Large intestine (tissue), 3 donors: ENCODE measurements around the gene INSRR. TPM values are rescaled to one million over a fixed set of nuclear protein-coding genes. Genes with fewer than 3 reads are reported as not detected.

Source experiments
- DNase-seq, 2 donors: peaks; one replicate each; pipeline versions ENCODE4 v3.0.0 to v3.0.0-alpha.2; 2013
- H3K27ac ChIP-seq: one replicate; pipeline ENCODE4 v1.5.1; 2013; ENCODE audit warnings: low read length
- H3K27me3 ChIP-seq: 2 replicates; pipeline ENCODE4 v1.6.1; 2013; ENCODE audit warnings: low read length; ENCODE audit not compliant: control insufficient read depth, insufficient read depth
- H3K36me3 ChIP-seq: 2 replicates; pipeline ENCODE4 v1.6.1; 2013; ENCODE audit warnings: low read length; ENCODE audit not compliant: control insufficient read depth, insufficient read depth
- H3K4me1 ChIP-seq: one replicate; pipeline ENCODE4 v1.6.1; 2013; ENCODE audit warnings: low read length; ENCODE audit not compliant: control insufficient read depth, insufficient read depth
- H3K4me3 ChIP-seq: one replicate; pipeline ENCODE4 v1.5.1; 2013; ENCODE audit warnings: low read length
- H3K9me3 ChIP-seq: one replicate; pipeline ENCODE4 v1.6.1; 2013; ENCODE audit warnings: mild to moderate bottlenecking, low read depth, low read length, moderate library complexity; ENCODE audit not compliant: control insufficient read depth
- WGBS: methylation state at CpG from one replicate; pipeline ENCODE4 v1.1.5; 2013; ENCODE audit warnings: low lambda C conversion rate; ENCODE audit not compliant: insufficient coverage; 5-methylcytosine and 5-hydroxymethylcytosine counted together
- polyA plus RNA-seq: library from polyadenylated mRNA; unstranded; fragments of 120-200 nt; gene quantifications from one replicate; pipeline ENCODE4 v1.2.1, GENCODE V29; 2013

The INSRR gene
- polyA plus RNA-seq, 1 donor: 0.09 TPM

DNA sequence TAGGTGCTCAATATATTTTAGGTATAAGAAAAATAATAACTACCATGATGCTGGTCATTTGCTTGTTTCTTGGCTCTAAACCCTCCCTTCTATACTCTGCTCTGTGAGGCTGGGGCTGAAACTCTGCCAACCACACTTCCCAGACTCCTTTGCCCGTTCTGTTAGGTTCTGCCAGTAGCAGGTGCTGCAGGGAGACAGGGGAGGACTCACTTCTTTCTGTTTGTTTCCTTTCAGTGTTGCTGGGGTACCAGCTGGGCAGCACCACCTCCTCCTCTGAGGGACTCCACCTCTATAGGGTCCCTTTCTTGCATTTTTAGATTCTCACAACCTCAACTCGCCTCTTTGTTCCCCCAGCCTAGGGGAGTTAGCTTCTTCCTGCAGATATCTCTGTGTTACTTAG, 25.3 kb downstream of the INSRR start:
- Histone ChIP-seq H3K27ac (no peak overlapping the region), H3K27me3 (peaks cover 66% of the 10 kb centered on the region), H3K9me3 (no peaks in the 10 kb centered on the region), H3K4me3 (no peak overlapping the region), H3K36me3 (no peaks in the 10 kb centered on the region), H3K4me1 (no peaks in the 10 kb centered on the region)
- 100% methylated on average over 1 of the region's 2 CpGs for WGBS
- DNase-seq: no peak

GRCh38 chr1:156832434-156832833, 26.5 kb downstream of the INSRR start:
- WGBS: no CpG with 5 or more reads among the region's 5 CpGs
- Histone ChIP-seq H3K36me3 (no peaks in the 10 kb centered on the region), H3K27ac (no peak overlapping the region), H3K9me3 (no peaks in the 10 kb centered on the region), H3K27me3 (peaks cover 62% of the 10 kb centered on the region), H3K4me1 (no peaks in the 10 kb centered on the region), H3K4me3 (no peak overlapping the region)
- DNase-seq: no peak

- Histone ChIP-seq H3K4me1 (no peaks in the 10 kb centered on the region), H3K9me3 (no peaks in the 10 kb centered on the region), H3K27me3 (peaks cover 40% of the 10 kb centered on the region), H3K27ac (no peak overlapping the region), H3K36me3 (no peaks in the 10 kb centered on the region), H3K4me3 (no peak overlapping the region)
- no peak for DNase-seq
- 100% methylated on average over 2 of the region's 18 CpGs for WGBS
These were observed 30.4 kb downstream of the INSRR start for GRCh38 chr1:156828400-156829124.

- Histone ChIP-seq H3K9me3 (no peaks in the 10 kb centered on the region), H3K27me3 (peaks cover 45% of the 10 kb centered on the region), H3K36me3 (no peaks in the 10 kb centered on the region), H3K27ac (no peak overlapping the region), H3K4me3 (no peak overlapping the region), H3K4me1 (no peaks in the 10 kb centered on the region)
- no peak for DNase-seq
- 50% methylated on average over 1 of the region's 1 CpG for WGBS
These were observed 32.3 kb downstream of the INSRR start for GRCh38 chr1:156826630-156827029.

DNA sequence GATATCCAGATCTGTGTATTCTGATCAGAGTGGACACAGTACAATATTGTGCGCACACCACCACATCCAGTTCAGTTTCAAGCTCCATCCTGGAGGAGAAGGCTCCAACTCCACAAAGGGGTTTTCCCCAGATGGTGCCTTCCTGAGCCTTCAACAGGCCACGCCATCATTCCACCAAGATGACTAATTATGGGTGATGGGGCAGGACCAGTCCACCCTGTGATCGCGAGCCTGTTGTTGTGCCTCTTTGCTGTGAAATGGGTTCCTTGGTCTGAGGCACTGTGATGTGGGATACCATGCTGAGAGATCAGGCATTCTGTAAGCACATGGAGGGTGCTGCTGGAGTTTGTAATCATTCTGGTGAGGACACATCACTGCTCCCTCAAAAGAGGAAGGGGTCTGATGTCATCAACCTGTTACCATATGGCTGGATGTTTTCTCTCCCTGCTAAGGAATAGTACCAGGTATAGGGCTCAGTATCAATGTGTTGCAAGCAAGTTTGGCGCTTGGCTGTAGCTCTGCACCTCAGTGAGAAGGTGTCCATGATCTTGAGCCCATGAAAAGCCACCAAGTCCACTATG, 35.6 kb downstream of the INSRR start:
- Histone ChIP-seq H3K4me3 (no peak overlapping the region), H3K36me3 (no peaks in the 10 kb centered on the region), H3K4me1 (no peaks in the 10 kb centered on the region), H3K9me3 (no peaks in the 10 kb centered on the region), H3K27ac (no peak overlapping the region), H3K27me3 (peaks cover 30% of the 10 kb centered on the region)
- DNase-seq: no peak
- WGBS: no CpG with 5 or more reads among the region's 5 CpGs

DNA sequence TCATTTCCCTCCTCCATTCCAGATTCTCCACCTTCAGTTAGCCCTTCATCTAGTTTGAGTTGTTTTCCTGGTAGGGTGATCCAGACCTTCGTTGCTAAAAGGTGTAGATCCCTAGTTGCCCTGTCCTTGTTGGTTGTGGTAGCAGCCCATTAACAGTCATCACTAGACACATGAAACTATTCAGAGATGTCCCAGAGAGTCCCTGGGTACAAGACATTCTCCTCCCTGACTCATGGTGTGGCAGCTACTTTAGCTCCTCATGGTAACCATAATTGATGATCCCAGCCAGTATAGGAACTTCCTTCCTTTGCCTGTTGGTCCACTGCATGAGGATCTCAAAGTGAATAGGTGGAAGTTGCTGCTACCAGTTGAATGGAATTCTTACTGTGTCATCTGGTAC, 36.2 kb downstream of the INSRR start:
- WGBS: no CpG with 5 or more reads among the region's 1 CpG

GRCh38 chr1:156821801-156822200, 37.1 kb downstream of the INSRR start:
- peaks cover 30% of the 10 kb centered on the region for H3K27me3 ChIP-seq
- H3K9me3 ChIP-seq: no peaks in the 10 kb centered on the region
- DNase-seq: no peak
- no CpG with 5 or more reads among the region's 4 CpGs for WGBS
- H3K36me3 ChIP-seq: no peaks in the 10 kb centered on the region
- no peaks in the 10 kb centered on the region for H3K4me1 ChIP-seq
- H3K4me3 ChIP-seq: no peak overlapping the region
- H3K27ac ChIP-seq: no peak overlapping the region

More for the DNA sequence above, 36.2 kb downstream of the INSRR start:
- no peaks in the 10 kb centered on the region for H3K36me3 ChIP-seq
- H3K4me1 ChIP-seq: no peaks in the 10 kb centered on the region
- no peak for DNase-seq
- no peak overlapping the region for H3K27ac ChIP-seq
- peaks cover 30% of the 10 kb centered on the region for H3K27me3 ChIP-seq
- H3K4me3 ChIP-seq: no peak overlapping the region
- no peaks in the 10 kb centered on the region for H3K9me3 ChIP-seq

GRCh38 chr1:156816561-156817328, 42.2 kb downstream of the INSRR start, which contains the start of gene SH2D2A:
SH2D2A (minus strand) TSS chr1:156816848; CDS start chr1:156816708, 140 bp downstream.
- H3K36me3 ChIP-seq: no peaks in the 10 kb centered on the region
- H3K4me1 ChIP-seq: peaks cover 14% of the 10 kb centered on the region
- whole genome bisulfite sequencing: no CpG with 5 or more reads among the region's 10 CpGs
- H3K9me3 ChIP-seq: peaks cover 3% of the 10 kb centered on the region
- no peak within 1 kb of the TSS for H3K27ac ChIP-seq
- peak; percentile 46 to 47 for DNase-seq
- peaks cover 26% of the 10 kb centered on the region for H3K27me3 ChIP-seq
- H3K4me3 ChIP-seq: no peak within 1 kb of the TSS

DNA sequence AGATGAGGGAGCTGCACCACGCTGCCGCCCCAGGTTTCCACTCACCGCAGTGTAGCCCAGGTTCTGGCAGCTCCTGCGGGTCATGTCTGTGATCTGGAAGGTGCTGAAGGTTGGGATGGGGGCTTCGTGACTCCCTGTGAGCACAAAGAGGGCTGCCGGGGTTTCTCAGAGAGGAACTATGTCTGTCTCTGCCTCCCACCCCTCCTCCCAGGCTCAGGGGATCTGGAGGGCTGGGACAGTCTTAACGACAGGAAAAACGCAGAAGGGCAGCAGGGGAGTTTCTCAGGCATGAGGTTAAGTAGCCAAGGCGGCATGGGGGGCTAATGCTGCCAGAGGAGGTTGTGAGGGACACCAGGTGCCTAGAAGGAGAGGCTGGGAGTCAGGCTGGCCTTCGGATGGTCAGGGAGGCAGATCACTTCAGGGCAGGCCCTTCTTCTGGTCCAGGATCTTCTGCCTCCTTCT, 42.9 kb downstream of the INSRR start:
- Histone ChIP-seq H3K27ac (no peak overlapping the region), H3K27me3 (peaks cover 18% of the 10 kb centered on the region), H3K4me1 (peaks cover 14% of the 10 kb centered on the region), H3K4me3 (no peak overlapping the region), H3K9me3 (peaks cover 3% of the 10 kb centered on the region), H3K36me3 (no peaks in the 10 kb centered on the region)
- WGBS: no CpG with 5 or more reads among the region's 10 CpGs
- DNase-seq: no peak

DNA sequence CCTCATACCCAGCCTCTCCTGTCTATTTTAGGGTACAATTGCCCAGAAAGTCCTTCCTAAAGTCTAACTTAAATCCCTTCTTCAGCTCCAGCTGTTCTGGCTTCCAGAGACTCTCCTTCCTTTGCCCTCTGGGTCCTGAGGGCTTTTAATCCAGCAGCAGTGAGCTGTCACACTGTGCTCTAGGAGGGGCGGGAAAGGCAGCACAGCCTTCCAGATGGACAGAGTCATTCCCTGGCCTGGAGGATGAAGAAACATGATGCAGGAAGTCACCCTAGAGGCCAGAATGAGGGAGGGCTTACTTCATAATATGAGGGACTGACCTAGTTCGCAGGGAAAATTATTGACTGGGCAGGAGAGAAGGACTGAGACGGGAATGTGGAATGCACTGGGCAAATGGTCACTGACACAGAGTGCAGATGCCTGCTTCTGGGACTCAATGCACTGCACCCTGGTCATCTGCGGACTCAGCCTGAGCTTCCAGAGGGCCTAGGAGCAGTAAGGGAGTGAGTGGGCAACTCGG, 43.5 kb downstream of the INSRR start:
- no CpG with 5 or more reads among the region's 5 CpGs for WGBS
- no peak overlapping the region for H3K4me3 ChIP-seq

More for the DNA sequence above, 43.5 kb downstream of the INSRR start:
- Histone ChIP-seq H3K9me3 (peaks cover 3% of the 10 kb centered on the region), H3K27ac (no peak overlapping the region), H3K36me3 (no peaks in the 10 kb centered on the region), H3K4me1 (peaks cover 14% of the 10 kb centered on the region), H3K27me3 (peaks cover 17% of the 10 kb centered on the region)
- peak in 1 of 2 donors; percentile 39 for DNase-seq
